K562 (cell line): ENCODE data around the gene TYW1. TPM values are rescaled to one million over a fixed set of nuclear protein-coding genes. Genes with fewer than 3 reads are reported as not detected.

Experiments
- ATAC-seq: fragments of 200-7000 bp; cut with Tn5 transposase; 3 replicates; pipeline ENCODE4 v1.9.1; 2020; ENCODE audit warnings: moderate library complexity
- BruUV-seq: library from RNA; stranded (reverse); fragments of 400-500 nt; replicated peaks from 2 replicates; lab custom pipeline; 2021; lab: Mats Ljungman, UMichigan
- CTCF ChIA-PET: fragments of 300-600 bp; formaldehyde crosslinking; extraction: SDS; loops from one replicate; lab custom pipeline; 2021; ENCODE audit warnings: low intra/inter-chr PET ratio; lab: Yijun Ruan, JAX
- POLR2A ChIA-PET: fragments of 300-600, 350-650 bp; sonication (Branson Sonifier 250); formaldehyde crosslinking; extraction: SDS; loops from one replicate; lab custom pipeline; 2021; ENCODE audit warnings: antibody characterized with exemption, inconsistent platforms; lab: Yijun Ruan, JAX
- DNase-seq, 4 experiments: peaks; one replicate each; pipeline versions ENCODE4 v3.0.0 to v3.0.0-alpha.2; 2011 to 2018; ENCODE audit warnings: low spot score in 3 of 4, mixed read lengths in 3 of 4; ENCODE audit errors: extremely low read depth in 1 of 4
- FAIRE-seq: peaks from 2 replicates; lab custom pipeline; 2011; peaks lifted over from hg19 to GRCh38; lab: Jason Lieb, UNC
- H2AFZ ChIP-seq: 2 replicates; pipeline ENCODE4 v1.6.0; 2011; ENCODE audit warnings: low read depth, low read length, control low read depth, inconsistent platforms
- H3K27ac ChIP-seq: fragments of 200-600 bp; 3 replicates; pipeline ENCODE4 v1.8.0; 2011; ENCODE audit warnings: low read depth, mild to moderate bottlenecking, control low read depth, inconsistent platforms, low read length, moderate library complexity, mixed read lengths; ENCODE audit errors: extremely low read depth
- H3K27me3 ChIP-seq, 2 experiments: fragments of 300-600 bp in 1 of 2; 2 replicates in 1 of 2; 3 replicates in 1 of 2; pipeline versions ENCODE4 v1.6.0 to v1.8.0; 2011; ENCODE audit warnings: inconsistent platforms in 2 of 2, low read length in 2 of 2, mild to moderate bottlenecking in 1 of 2, mixed read lengths in 1 of 2, moderate library complexity in 1 of 2; ENCODE audit not compliant: control insufficient read depth in 2 of 2, insufficient read depth in 2 of 2
- H3K36me3 ChIP-seq: fragments of 300-600 bp; 3 replicates; pipeline ENCODE4 v1.8.0; 2011; ENCODE audit warnings: mild to moderate bottlenecking, low read length, inconsistent platforms; ENCODE audit not compliant: control insufficient read depth, insufficient read depth
- H3K4me1 ChIP-seq, 2 experiments: fragments of 200-600 bp in 1 of 2; replicated peaks in 1 of 2; 2 replicates in 1 of 2; 3 replicates in 1 of 2; pipeline versions ENCODE4 v1.5.1 to v1.8.0; 2011; ENCODE audit warnings: inconsistent platforms in 2 of 2, low read length in 2 of 2, mild to moderate bottlenecking in 1 of 2, mixed read lengths in 1 of 2, moderate library complexity in 1 of 2; ENCODE audit not compliant: control insufficient read depth in 2 of 2, insufficient read depth in 2 of 2
- H3K4me2 ChIP-seq: 2 replicates; pipeline ENCODE4 v1.6.1; 2011; ENCODE audit warnings: low read length, control low read depth, inconsistent platforms, mixed read lengths; ENCODE audit not compliant: insufficient read depth
- H3K4me3 ChIP-seq: fragments of 200-600 bp; sonication (generic), shearing (Covaris generic); 2 replicates; pipeline ENCODE4 v1.5.1; 2016; ENCODE audit warnings: control low read depth, inconsistent platforms
- H3K79me2 ChIP-seq: fragments of 200-600 bp; 3 replicates; pipeline ENCODE4 v1.8.0; 2011; ENCODE audit warnings: low read length, inconsistent platforms; ENCODE audit not compliant: control insufficient read depth, insufficient read depth
- H3K9ac ChIP-seq, 2 experiments: 2 replicates each; pipeline versions ENCODE4 v1.6.0 to v1.6.1; 2011; ENCODE audit warnings: low read depth in 2 of 2, low read length in 2 of 2, control low read depth in 1 of 2, inconsistent platforms in 1 of 2, mild to moderate bottlenecking in 1 of 2, mixed read lengths in 1 of 2; ENCODE audit not compliant: insufficient read depth in 1 of 2
- H3K9me1 ChIP-seq: one replicate; pipeline ENCODE4 v1.6.0; 2011; ENCODE audit warnings: inconsistent platforms, mild to moderate bottlenecking, low read length, moderate library complexity; ENCODE audit not compliant: control insufficient read depth, insufficient read depth
- H3K9me3 ChIP-seq: replicated peaks from 2 replicates; pipeline ENCODE4 v1.5.1; 2011; ENCODE audit warnings: low read depth, low read length, inconsistent platforms; ENCODE audit not compliant: control insufficient read depth, insufficient read depth
- H4K20me1 ChIP-seq: replicated peaks from 2 replicates; pipeline ENCODE4 v1.6.1; 2011; ENCODE audit warnings: low read length, inconsistent platforms, mixed read lengths; ENCODE audit not compliant: control insufficient read depth, insufficient read depth
- ESRRA ChIP-seq: fragments of 450-650 bp; IDR thresholded peaks from 2 replicates; pipeline ENCODE4 v1.6.1; 2014; ENCODE audit warnings: low read depth, mild to moderate bottlenecking, moderate library complexity, borderline replicate concordance
- NCOA1 ChIP-seq: fragments of 450-650 bp; IDR thresholded peaks from 2 replicates; pipeline ENCODE4 v1.6.1; 2016; ENCODE audit warnings: low read depth
- POLR2B ChIP-seq: fragments of 450-650 bp; IDR thresholded peaks from 2 replicates; pipeline ENCODE4 v1.6.1; 2018; ENCODE audit warnings: low read depth; ENCODE audit not compliant: partially characterized antibody
- ZNF134 ChIP-seq: fragments of 250-450 bp; sonication (Bioruptor Pico); conservative IDR thresholded peaks from 2 replicates; pipeline ENCODE4 v1.4.0; 2020
- ZNF143 ChIP-seq: sonication (generic); formaldehyde crosslinking; IDR thresholded peaks from 2 replicates; pipeline ENCODE4 v1.9.0; 2022; ENCODE audit warnings: mild to moderate bottlenecking, missing genetic modification reagents
- ZNF347 ChIP-seq: fragments of 450-650 bp; formaldehyde crosslinking; IDR thresholded peaks from 2 replicates; pipeline ENCODE4 v1.4.0; 2020; ENCODE audit warnings: low read depth, mild to moderate bottlenecking, moderate library complexity
- WGBS: fragments of 100-300 bp; shearing (Covaris generic); methylation state at CpG from one replicate; pipeline ENCODE4 v1.1.6; 2016; ENCODE audit warnings: low coverage, mixed read lengths; ENCODE audit not compliant: insufficient coverage; ENCODE audit errors: missing lambda C conversion rate; 5-methylcytosine and 5-hydroxymethylcytosine counted together
- in situ Hi-C: fragments of 300-500 bp; cut with MboI; formaldehyde crosslinking; loops from 4 replicates; pipeline ENCODE4 v1.15.0; 2018; ENCODE audit warnings: inconsistent platforms, mixed read lengths
- intact Hi-C: fragments of 100-400 bp; cut with micrococcal nuclease; formaldehyde crosslinking; loops from 2 replicates; pipeline ENCODE4 v1.14.2; 2022
- polyA plus RNA-seq, 8 experiments: library from polyadenylated mRNA; depleted of rRNA in 4 of 8; stranded (reverse) in 5 of 8; unstranded in 3 of 8; fragments of >200 nt; fragmentation: Nextera tagmentation in 2 of 8; fragmentation: Illumina TruSeq in 1 of 8; extraction: Ambion mirVana in 2 of 8; extraction: Trizol in 1 of 8; gene quantifications; 2 replicates each; pipeline versions ENCODE4 v1.2.1 to v1.2.3, GENCODE V29; 2011 to 2014; ENCODE audit warnings: inconsistent platforms in 1 of 8, missing spikeins in 1 of 8
- total RNA-seq, 7 experiments: library from RNA; depleted of rRNA in 6 of 7; stranded (reverse); fragments of >200 nt in 6 of 7; fragmentation: Illumina TruSeq in 2 of 7; extraction: Trizol in 2 of 7; gene quantifications; 2 replicates each; pipeline versions ENCODE4 v1.2.1 to v1.2.3, GENCODE V29; 2011 to 2021; ENCODE audit warnings: low replicate concordance in 1 of 7
- TF ChIP-seq, protein P1 (sequence below): fragments of 250-450 bp; sonication (Bioruptor Pico); IDR thresholded peaks from 2 replicates; pipeline ENCODE4 v1.8.0; 2022; ENCODE audit warnings: inconsistent platforms, mild to moderate bottlenecking, moderate library complexity, borderline replicate concordance
- TF ChIP-seq, protein P2 (sequence below): fragments of 250-450 bp; sonication (Bioruptor Pico); IDR thresholded peaks from 2 replicates; pipeline ENCODE4 v1.5.0; 2021; ENCODE audit warnings: mild to moderate bottlenecking, moderate library complexity
- TF ChIP-seq, protein P3 (sequence below): sonication (generic); formaldehyde crosslinking; IDR thresholded peaks from 2 replicates; pipeline ENCODE4 v1.8.1; 2022; ENCODE audit warnings: missing genetic modification reagents
- TF ChIP-seq, protein P4 (sequence below): fragments of 450-650 bp; formaldehyde crosslinking; IDR thresholded peaks from 2 replicates; pipeline ENCODE4 v1.4.0; 2020; ENCODE audit warnings: mild to moderate bottlenecking, moderate library complexity

Gene TYW1
- total and polyA plus RNA-seq, 9 of the 15 experiments (the other 6 are each of a cell fraction or from before 2014, with no cell fraction given): 17.4 to 32.0 (median 26.2) TPM

DNA sequence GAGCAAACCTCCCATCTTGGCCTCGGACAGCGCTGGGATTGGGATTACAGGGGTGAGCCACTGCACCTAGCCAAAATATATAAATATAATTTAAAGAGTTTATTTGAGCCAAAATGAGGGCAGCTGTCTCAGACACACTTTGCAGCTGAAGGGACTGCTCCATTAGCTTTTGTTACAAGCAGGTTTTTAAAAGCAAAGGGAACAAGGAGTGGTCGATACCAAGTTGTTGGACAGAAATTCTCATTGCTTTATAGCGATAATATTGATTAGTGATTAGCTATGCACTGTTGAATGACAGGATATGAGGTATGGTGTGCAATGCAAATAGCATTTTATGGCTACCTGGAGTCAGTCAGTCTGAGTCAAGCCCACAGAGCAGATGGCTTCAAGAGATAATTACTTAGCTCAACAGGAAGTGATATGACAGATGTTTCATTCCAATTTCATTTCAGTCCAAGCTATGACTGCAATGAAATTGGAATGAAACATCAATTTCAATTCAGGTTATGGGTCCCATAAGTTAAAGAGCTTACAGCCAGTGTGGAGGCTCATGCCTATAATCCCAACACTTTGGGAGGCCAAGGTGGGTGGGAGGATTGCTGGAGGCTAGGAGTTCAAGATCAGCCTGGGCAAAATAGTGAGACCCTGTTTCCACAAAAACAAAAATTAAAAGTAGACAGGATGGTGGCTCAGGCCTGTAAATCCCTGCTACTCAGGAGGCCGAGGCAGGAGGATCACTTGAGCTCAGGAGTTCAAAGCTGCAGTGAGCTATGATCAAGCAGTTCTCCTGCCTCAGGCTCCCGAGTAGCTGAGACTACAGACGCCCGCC lies 23.1 kb downstream of the TYW1 start:
- H3K27ac ChIP-seq: peak overlapping the region; percentile 78
- peaks cover 5 to 13% of the 10 kb centered on the region in 2 experiments; a peak in 4 of 5 replicates for H3K4me1 ChIP-seq
- in situ Hi-C loops (no loop called here), intact Hi-C loops (no loop called here)
- H3K4me3 ChIP-seq: no peak overlapping the region
- ChIA-PET CTCF (no interaction called here), POLR2A (interaction anchor here (0.7 to 1.2 kb wide), 7 partner anchors 13 to 490 kb away, joined by 3 to 6 read pairs (median 3); partner anchors contain the start of gene KCTD7)
- ATAC-seq (peak; percentile 95), FAIRE-seq (peak; percentile 86), DNase-seq (peak; percentile 53 to 83 (median 71))
- H3K9me1 ChIP-seq: no peaks in the 10 kb centered on the region
- 48% methylated on average over 8 of the region's 8 CpGs for WGBS
- H3K27me3 ChIP-seq: no peaks in the 10 kb centered on the region
- H3K36me3 ChIP-seq: peaks cover 70% of the 10 kb centered on the region
- peak overlapping the region; percentile 67 for H3K4me2 ChIP-seq
- H3K79me2 ChIP-seq: no peaks in the 10 kb centered on the region
- H3K9ac ChIP-seq: peak overlapping the region in 1 of 2 experiments; percentile 41; a peak in 2 of 4 replicates
- no peak overlapping the region for H2AFZ ChIP-seq
- no peaks in the 10 kb centered on the region for H4K20me1 ChIP-seq
- BruUV-seq: no TSS peak
- H3K9me3 ChIP-seq: no peaks in the 10 kb centered on the region
- TF ChIP-seq ZNF134: no peak
- peak; percentile 64; the same call in 1 of the 2 replicates for TF ChIP-seq NCOA1
- no peak for TF ChIP-seq ZNF143 (CRISPR knock-in tag)
- no peak; the same call in 1 of the 2 replicates for TF ChIP-seq ESRRA
- TF ChIP-seq, protein P1, sequence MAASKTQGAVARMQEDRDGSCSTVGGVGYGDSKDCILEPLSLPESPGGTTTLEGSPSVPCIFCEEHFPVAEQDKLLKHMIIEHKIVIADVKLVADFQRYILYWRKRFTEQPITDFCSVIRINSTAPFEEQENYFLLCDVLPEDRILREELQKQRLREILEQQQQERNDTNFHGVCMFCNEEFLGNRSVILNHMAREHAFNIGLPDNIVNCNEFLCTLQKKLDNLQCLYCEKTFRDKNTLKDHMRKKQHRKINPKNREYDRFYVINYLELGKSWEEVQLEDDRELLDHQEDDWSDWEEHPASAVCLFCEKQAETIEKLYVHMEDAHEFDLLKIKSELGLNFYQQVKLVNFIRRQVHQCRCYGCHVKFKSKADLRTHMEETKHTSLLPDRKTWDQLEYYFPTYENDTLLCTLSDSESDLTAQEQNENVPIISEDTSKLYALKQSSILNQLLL (CRISPR knock-in tag): no peak
- no peak for TF ChIP-seq ZNF347
- TF ChIP-seq, protein P2, sequence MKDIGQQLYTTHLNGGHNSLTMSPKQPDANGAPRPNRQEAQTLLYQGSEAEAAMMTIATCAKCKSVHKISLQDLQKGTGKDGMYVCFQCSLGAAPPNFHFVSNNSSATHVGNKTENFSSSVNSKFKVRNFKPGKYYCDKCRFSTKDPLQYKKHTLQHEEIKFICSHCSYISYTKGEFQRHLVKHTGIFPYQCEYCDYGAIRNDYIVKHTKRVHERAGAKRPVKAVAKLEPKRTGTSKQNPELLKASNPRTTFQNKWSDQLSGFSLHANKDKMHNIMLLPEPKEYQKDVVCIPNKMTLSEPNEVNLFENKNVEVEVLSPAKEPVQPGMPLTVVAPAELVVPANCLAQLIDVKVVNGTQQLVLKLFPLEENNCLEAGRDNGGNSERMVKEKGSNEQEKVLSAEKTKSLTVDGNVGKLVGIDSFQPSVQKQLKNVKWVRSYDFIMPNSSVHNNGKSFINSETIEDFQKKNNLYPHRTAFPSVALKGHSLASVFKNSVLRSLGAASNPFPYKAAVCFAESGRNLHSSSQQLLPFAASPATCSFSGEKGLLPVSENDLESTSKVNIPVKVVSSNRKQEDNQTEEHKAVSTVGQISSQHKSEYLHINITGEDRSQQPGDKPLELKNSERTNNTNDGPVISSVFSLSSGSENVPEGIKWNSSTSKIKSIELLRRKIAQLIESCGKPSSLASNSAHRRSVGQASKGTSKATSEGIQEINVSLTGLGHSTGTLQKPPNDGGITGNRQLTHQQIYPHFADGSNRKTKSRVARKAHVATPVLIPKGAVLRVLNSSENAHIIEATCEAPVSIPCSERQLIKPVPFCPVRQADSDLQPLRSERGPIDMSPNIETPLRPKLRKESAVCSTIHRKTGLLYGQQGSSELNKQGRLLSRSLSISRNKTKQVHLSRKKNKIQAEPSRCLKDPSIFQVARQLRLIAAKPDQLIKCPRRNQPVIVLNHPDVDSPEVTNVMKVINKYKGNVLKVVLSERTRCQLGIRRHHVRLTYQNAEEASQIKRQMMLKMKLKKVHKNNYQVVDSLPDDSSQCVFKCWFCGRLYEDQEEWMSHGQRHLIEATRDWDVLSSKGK: no peak
- no peak for TF ChIP-seq POLR2B
- TF ChIP-seq, protein P3, sequence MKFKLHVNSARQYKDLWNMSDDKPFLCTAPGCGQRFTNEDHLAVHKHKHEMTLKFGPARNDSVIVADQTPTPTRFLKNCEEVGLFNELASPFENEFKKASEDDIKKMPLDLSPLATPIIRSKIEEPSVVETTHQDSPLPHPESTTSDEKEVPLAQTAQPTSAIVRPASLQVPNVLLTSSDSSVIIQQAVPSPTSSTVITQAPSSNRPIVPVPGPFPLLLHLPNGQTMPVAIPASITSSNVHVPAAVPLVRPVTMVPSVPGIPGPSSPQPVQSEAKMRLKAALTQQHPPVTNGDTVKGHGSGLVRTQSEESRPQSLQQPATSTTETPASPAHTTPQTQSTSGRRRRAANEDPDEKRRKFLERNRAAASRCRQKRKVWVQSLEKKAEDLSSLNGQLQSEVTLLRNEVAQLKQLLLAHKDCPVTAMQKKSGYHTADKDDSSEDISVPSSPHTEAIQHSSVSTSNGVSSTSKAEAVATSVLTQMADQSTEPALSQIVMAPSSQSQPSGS (CRISPR knock-in tag): no peak
- TF ChIP-seq, protein P4, sequence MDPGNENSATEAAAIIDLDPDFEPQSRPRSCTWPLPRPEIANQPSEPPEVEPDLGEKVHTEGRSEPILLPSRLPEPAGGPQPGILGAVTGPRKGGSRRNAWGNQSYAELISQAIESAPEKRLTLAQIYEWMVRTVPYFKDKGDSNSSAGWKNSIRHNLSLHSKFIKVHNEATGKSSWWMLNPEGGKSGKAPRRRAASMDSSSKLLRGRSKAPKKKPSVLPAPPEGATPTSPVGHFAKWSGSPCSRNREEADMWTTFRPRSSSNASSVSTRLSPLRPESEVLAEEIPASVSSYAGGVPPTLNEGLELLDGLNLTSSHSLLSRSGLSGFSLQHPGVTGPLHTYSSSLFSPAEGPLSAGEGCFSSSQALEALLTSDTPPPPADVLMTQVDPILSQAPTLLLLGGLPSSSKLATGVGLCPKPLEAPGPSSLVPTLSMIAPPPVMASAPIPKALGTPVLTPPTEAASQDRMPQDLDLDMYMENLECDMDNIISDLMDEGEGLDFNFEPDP: no peak
